ENCODE measurements around the gene ZC3H12D.

ZC3H12D gene

GRCh38 chr6:149437212-149437611 is 47.6 kb downstream of the ZC3H12D start:
- H3K4me3 Mint-ChIP-seq, result no peak overlapping the region
- no peaks in the 10 kb centered on the region for H3K27me3 Mint-ChIP-seq
- no peak overlapping the region for H3K27ac Mint-ChIP-seq
- no peak for DNase-seq
- CTCF ChIA-PET, result interaction anchor here (1.0 to 10.2 kb wide), 2 partner anchors 80 to 409 kb away, joined by 5 to 213 read pairs; no protein-coding TSS in a partner anchor
- no peaks in the 10 kb centered on the region for H3K36me3 Mint-ChIP-seq
- peaks cover 15% of the 10 kb centered on the region for H3K4me1 Mint-ChIP-seq
- H3K9me3 Mint-ChIP-seq, result no peaks in the 10 kb centered on the region

DNA sequence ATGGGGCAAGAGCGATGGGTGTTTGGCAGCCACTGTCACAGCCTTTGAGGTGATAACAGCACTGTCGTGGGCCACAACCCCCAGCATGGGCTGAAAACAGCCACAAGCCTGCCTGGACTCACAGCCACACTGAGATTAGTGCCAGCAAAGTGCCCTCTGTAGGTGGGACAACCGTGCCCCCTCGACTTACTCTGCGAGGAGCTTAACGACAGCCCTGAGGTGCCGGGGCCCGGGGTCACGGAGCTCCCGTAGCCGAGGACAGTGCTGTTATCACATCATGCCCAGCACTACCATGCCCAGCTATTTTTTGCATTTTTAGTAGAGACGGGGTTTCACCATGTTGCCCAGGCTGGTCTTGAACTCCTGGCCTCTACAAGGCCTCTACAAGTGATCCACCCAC is 48.2 kb downstream of the ZC3H12D start:
- Mint-ChIP-seq H3K4me1 (peaks cover 20% of the 10 kb centered on the region), H3K9me3 (no peaks in the 10 kb centered on the region), H3K4me3 (no peak overlapping the region), H3K27me3 (no peaks in the 10 kb centered on the region), H3K36me3 (no peaks in the 10 kb centered on the region), H3K27ac (no peak overlapping the region)
- no peak for DNase-seq
- CTCF ChIA-PET, result interaction anchor here (0.7 to 10.2 kb wide), 3 partner anchors 81 to 408 kb away, joined by 3 to 213 read pairs (median 5); no protein-coding TSS in a partner anchor

- no peak for DNase-seq
- H3K27me3 Mint-ChIP-seq, result no peaks in the 10 kb centered on the region
- H3K9me3 Mint-ChIP-seq, result no peaks in the 10 kb centered on the region
- no peaks in the 10 kb centered on the region for H3K36me3 Mint-ChIP-seq
- no peak overlapping the region for H3K27ac Mint-ChIP-seq
- H3K4me1 Mint-ChIP-seq, result peaks cover 20% of the 10 kb centered on the region
- no peak overlapping the region for H3K4me3 Mint-ChIP-seq
- CTCF ChIA-PET, result interaction anchor here (0.7 to 10.2 kb wide), 2 partner anchors 354 to 408 kb away, joined by 3 to 213 read pairs; no protein-coding TSS in a partner anchor
Observed at GRCh38 chr6:149435919-149436586, 48.8 kb downstream of the ZC3H12D start.

DNA sequence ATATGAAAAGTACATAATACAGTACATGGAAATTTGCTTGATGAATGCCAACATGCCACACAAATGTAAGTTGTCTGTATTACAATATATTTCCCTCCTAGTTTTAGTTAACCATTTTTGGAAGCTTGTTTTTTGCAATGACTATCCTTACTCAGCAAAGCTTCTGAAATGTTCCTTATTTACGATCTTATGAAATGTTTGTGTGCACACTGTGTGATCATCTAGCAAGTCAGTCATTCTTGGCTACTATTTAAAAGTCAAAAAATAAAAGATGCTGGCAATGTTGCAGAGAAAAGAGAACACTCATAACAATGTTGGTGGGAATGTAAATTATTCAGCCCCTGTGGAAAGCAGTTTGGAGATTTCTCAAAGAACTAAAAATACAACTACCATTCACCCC is 50.9 kb downstream of the ZC3H12D start:
- no peaks in the 10 kb centered on the region for H3K36me3 Mint-ChIP-seq
- H3K9me3 Mint-ChIP-seq, result no peaks in the 10 kb centered on the region
- peaks cover 30% of the 10 kb centered on the region for H3K4me1 Mint-ChIP-seq
- no peak for DNase-seq
- H3K27ac Mint-ChIP-seq, result no peak overlapping the region
- H3K27me3 Mint-ChIP-seq, result no peaks in the 10 kb centered on the region
- CTCF ChIA-PET, result interaction anchor here (0.7 to 10.2 kb wide), 9 partner anchors 11 to 406 kb away, joined by 3 to 213 read pairs (median 7); no protein-coding TSS in a partner anchor
- no peak overlapping the region for H3K4me3 Mint-ChIP-seq

GRCh38 chr6:149433405-149433804 is 51.4 kb downstream of the ZC3H12D start:
- CTCF ChIA-PET, result interaction anchor here (0.5 to 10.2 kb wide), 10 partner anchors 12 to 1263 kb away, joined by 3 to 213 read pairs (median 6); no protein-coding TSS in a partner anchor
- DNase-seq, result no peak
- no peaks in the 10 kb centered on the region for H3K27me3 Mint-ChIP-seq
- H3K4me3 Mint-ChIP-seq, result no peak overlapping the region
- H3K9me3 Mint-ChIP-seq, result no peaks in the 10 kb centered on the region
- H3K27ac Mint-ChIP-seq, result no peak overlapping the region
- peaks cover 31% of the 10 kb centered on the region for H3K4me1 Mint-ChIP-seq
- H3K36me3 Mint-ChIP-seq, result no peaks in the 10 kb centered on the region

DNA sequence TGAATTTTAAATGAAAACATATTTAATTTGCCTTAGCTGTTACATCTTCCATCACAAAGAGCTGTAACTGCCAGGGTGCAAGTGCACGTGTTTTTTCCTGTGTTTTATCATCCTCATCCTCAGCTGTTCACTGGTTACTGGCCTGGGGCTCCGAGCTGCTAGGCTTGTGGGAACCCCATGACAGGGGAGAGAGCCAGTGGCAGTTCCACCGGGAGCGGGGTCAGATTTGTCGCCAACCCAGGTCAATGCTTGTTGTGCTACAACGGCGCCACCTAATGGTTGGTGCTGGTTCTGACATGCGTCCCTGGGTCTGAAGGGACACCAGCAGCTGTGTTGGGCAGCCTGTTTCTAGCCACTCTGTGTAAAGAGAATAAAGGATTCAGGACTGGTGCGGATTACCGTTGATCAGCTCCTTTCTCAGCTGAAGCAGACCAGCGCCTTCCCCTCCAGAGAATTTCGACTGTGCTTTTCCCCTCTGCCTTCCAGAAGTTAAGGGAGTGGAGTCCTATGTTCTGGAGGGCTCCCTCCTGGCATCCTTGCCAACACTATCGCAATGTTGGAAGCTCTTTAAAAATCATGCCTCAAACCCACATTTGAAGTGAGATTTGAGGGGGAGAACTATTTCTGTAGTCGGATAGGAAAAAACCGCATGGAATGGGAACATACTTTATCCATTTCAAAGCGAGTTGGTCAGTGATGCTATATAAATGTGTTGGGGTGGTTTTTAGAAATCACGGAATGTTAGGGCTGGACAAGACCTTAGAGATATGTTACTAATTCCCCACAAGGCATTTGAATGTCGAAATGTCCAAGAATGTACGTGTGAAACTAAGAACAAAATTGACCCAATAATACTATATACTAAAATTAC is 52.7 kb downstream of the ZC3H12D start:
- Mint-ChIP-seq H3K27me3 (no peaks in the 10 kb centered on the region), H3K36me3 (no peaks in the 10 kb centered on the region), H3K9me3 (no peaks in the 10 kb centered on the region), H3K4me3 (peak overlapping the region; percentile 37), H3K4me1 (peaks cover 22% of the 10 kb centered on the region), H3K27ac (no peak overlapping the region)
- DNase-seq, result peak; percentile 93
- CTCF ChIA-PET, result interaction anchor here (0.6 to 10.2 kb wide), 50 partner anchors 9 to 873 kb away, joined by 3 to 213 read pairs (median 5); partner anchors contain the start of gene ZC3H12D

- DNase-seq, result no peak
- no peaks in the 10 kb centered on the region for H3K9me3 Mint-ChIP-seq
- CTCF ChIA-PET, result interaction anchor here (0.7 to 10.2 kb wide), 6 partner anchors 87 to 401 kb away, joined by 3 to 213 read pairs (median 4); no protein-coding TSS in a partner anchor
- H3K4me3 Mint-ChIP-seq, result no peak overlapping the region
- no peaks in the 10 kb centered on the region for H3K27me3 Mint-ChIP-seq
- peak overlapping the region; percentile 52 for H3K27ac Mint-ChIP-seq
- peaks cover 18% of the 10 kb centered on the region for H3K4me1 Mint-ChIP-seq
- no peaks in the 10 kb centered on the region for H3K36me3 Mint-ChIP-seq
Observed at GRCh38 chr6:149429427-149430360, 55.1 kb downstream of the ZC3H12D start.

DNA sequence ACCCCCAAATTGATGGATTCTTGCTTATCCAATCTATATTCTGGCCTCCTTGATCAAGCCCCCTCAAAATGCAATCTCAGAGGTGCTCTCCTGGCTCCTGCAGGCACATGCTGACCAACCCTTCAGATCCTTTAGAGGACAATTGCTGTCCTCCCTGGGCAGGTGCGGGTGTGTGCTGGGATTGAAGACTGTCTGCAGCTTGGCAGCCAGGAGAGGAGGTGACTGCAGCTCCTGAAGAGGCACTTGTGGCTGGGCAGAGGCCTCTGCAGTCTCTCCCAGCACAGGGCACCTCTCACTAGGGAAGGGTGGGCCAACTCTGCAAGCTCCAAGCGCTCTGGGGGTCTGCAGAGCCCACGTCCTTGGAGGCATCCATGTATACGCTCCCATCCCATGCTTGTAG is 56.2 kb downstream of the ZC3H12D start:
- DNase-seq, result no peak
- Mint-ChIP-seq H3K27ac (no peak overlapping the region), H3K4me1 (peaks cover 22% of the 10 kb centered on the region), H3K36me3 (no peaks in the 10 kb centered on the region), H3K9me3 (no peaks in the 10 kb centered on the region), H3K27me3 (no peaks in the 10 kb centered on the region), H3K4me3 (no peak overlapping the region)
- CTCF ChIA-PET, result interaction anchor here (1.0 to 10.2 kb wide), 5 partner anchors 88 to 400 kb away, joined by 3 to 213 read pairs (median 4); no protein-coding TSS in a partner anchor

GRCh38 chr6:149425754-149426153 is 59.1 kb downstream of the ZC3H12D start:
- CTCF ChIA-PET, result interaction anchor here (1.0 to 1.4 kb wide), 3 partner anchors 338 to 397 kb away, joined by 3 to 4 read pairs (median 4); no protein-coding TSS in a partner anchor

DNA sequence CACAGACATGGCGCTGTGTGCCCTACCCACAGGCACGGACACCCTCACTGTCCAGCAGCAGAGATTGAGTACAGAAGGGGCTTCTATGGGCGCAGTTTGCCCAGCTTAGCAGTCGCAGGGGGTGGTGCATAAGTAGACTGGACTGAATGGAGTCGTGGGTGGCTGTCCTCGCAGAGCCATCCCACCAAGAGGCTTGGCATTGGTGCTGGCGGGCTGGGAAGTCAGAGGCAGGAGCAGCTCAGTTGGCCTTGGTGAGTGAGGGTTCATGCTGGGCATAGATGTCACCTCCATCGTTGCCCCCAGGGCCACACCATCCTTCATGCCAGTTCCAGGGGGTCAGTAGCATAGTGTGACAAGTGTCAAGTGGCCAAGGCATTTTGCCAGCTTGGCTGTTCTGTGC is 59.6 kb downstream of the ZC3H12D start:
- Mint-ChIP-seq H3K27me3 (no peaks in the 10 kb centered on the region), H3K4me1 (peaks cover 15% of the 10 kb centered on the region), H3K9me3 (no peaks in the 10 kb centered on the region), H3K27ac (no peak overlapping the region), H3K4me3 (no peak overlapping the region), H3K36me3 (no peaks in the 10 kb centered on the region)
- CTCF ChIA-PET, result interaction anchor here (1.0 to 1.3 kb wide), 3 partner anchors 335 to 396 kb away, joined by 3 to 4 read pairs (median 3); no protein-coding TSS in a partner anchor
- DNase-seq, result no peak

More at GRCh38 chr6:149425754-149426153, 59.1 kb downstream of the ZC3H12D start:
- Mint-ChIP-seq H3K9me3 (no peaks in the 10 kb centered on the region), H3K36me3 (no peaks in the 10 kb centered on the region), H3K27me3 (no peaks in the 10 kb centered on the region), H3K4me3 (no peak overlapping the region), H3K4me1 (peaks cover 18% of the 10 kb centered on the region), H3K27ac (no peak overlapping the region)
- DNase-seq, result no peak

DNA sequence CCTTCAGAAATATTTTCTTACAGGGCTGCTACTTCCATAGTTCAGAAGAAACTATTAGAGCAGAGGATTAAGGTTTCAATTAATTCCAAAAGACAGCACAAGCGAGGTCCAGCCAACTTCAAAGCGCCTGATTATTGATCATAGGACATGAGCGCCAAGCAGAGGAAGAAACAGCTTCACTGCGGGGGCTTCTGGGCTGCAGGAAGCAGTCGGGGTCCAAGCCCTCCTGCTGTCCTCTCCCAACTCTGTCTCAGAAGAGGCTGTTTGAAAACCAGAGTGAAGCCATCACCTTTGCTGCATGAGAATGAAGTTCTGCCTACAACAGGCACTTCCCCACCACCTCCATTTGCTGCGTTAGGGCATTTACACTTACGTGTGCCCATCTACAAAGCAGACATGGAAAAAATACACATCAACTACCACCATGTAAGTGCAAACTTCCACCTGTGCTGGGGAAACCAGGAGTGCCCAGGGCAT is 60.8 kb downstream of the ZC3H12D start:
- Mint-ChIP-seq H3K36me3 (no peaks in the 10 kb centered on the region), H3K27me3 (no peaks in the 10 kb centered on the region), H3K4me3 (no peak overlapping the region), H3K9me3 (no peaks in the 10 kb centered on the region), H3K27ac (no peak overlapping the region), H3K4me1 (peaks cover 7% of the 10 kb centered on the region)
- no peak for DNase-seq
- CTCF ChIA-PET, result interaction anchor here (1.1 to 1.3 kb wide), 3 partner anchors 8 to 395 kb away, joined by 3 to 5 read pairs (median 4); no protein-coding TSS in a partner anchor

- H3K4me1 Mint-ChIP-seq, result peaks cover 6% of the 10 kb centered on the region
- CTCF ChIA-PET, result interaction anchor here (1.0 kb wide), 1 partner anchor 396 kb away, joined by 3 read pairs; no protein-coding TSS in a partner anchor
- H3K4me3 Mint-ChIP-seq, result no peak overlapping the region
- H3K36me3 Mint-ChIP-seq, result peaks cover 5% of the 10 kb centered on the region
- no peak for DNase-seq
- no peaks in the 10 kb centered on the region for H3K9me3 Mint-ChIP-seq
- H3K27ac Mint-ChIP-seq, result no peak overlapping the region
- H3K27me3 Mint-ChIP-seq, result no peaks in the 10 kb centered on the region
Observed at GRCh38 chr6:149422581-149422980, 62.2 kb downstream of the ZC3H12D start.

DNA sequence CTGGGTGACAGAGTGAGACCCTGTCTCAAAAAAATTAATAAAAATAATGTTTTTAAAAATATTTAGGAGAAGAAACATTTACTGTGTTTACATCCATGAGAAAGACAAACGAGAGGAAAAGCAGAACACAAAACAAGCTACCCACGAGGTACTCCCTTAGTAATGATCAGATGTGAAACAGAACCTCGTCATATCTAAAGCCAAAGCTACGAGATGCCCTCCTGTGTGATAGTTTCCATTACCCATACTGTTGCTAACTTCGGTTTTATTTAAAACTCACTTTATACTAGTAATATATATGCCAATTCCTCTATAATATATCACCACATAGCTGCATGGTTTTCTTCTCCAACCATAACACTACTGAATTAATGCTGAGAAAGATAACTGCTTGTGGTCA is 63.7 kb downstream of the ZC3H12D start:
- H3K36me3 Mint-ChIP-seq, result peaks cover 9% of the 10 kb centered on the region
- H3K27me3 Mint-ChIP-seq, result no peaks in the 10 kb centered on the region
- H3K4me1 Mint-ChIP-seq, result peaks cover 6% of the 10 kb centered on the region
- no peak for DNase-seq
- no peaks in the 10 kb centered on the region for H3K9me3 Mint-ChIP-seq
- H3K4me3 Mint-ChIP-seq, result no peak overlapping the region
- CTCF ChIA-PET, result interaction anchor here (1.0 to 2.1 kb wide), 3 partner anchors 9 to 341 kb away, joined by 3 to 13 read pairs (median 3); no protein-coding TSS in a partner anchor
- no peak overlapping the region for H3K27ac Mint-ChIP-seq
